Brain pericyte (primary cell): ENCODE measurements around the gene TMEM61.

Experiments
- DNase-seq: peaks from one replicate; pipeline ENCODE4 v3.0.0-alpha.2; 2012; ENCODE audit warnings: low read depth, low spot score

The TMEM61 gene

DNA sequence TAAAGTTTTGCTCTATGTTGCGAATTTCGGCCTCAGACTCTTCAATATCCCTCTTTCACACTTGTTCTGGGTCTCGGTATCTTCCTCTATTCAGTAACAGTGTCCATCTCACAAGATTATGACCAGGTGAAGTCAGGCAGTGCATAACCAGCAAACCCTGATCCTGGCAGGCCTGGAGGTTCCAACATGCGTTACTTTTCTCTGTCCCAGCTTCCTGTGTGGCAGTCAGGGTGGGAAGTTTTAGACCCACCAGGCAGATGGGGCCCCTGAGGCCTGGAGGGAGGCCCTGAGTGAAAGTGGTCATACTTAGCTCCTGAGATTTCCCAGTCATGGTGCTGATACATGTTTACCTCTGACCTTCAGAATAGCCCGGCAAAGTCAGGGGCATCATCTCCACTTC lies 5.1 kb downstream of the TMEM61 start:
- no peak for DNase-seq

GRCh38 chr1:54986025-54986424 lies 5.6 kb downstream of the TMEM61 start:
- no peak for DNase-seq

GRCh38 chr1:54986533-54986932 lies 6.1 kb downstream of the TMEM61 start:
- DNase-seq = no peak

- DNase-seq = no peak
Observed at GRCh38 chr1:54987427-54987826, 7.0 kb downstream of the TMEM61 start.

DNA sequence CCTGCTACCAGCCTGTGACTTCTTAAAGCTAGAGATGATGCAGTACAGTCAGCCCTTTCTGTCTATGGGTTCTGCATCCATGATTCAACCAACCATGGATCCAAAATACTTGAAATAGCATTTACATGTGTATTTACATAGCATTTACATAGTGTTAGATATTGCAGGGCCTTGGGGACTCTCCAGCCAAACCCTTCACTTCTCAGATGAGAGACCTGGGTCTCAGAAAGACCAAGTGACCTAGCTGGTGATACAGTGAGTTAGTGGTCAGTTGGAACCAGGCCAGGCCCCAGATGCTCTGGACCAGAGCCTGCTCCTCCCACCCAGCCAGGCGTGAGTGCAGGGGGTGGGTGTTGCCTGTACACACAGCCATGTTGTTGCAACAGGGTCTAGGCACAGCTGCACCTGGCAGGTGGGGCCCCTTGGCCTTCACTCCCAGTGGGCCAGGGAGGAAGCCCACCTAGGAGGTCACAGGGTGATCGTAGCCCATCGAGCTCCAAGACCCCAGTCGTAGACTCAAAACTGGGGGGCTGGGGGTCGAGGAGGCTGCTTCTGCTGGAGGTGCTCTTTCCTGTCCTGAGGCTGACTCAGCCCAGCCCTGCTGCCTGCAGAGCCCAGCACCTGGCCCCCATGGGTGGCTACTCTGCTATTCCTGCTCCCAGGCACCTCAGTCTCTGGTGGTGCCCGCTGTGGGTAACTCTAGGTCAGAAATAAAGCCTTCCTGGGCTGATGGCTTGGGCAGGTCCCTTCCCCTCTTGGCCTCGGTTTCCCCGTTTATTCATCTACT lies 7.7 kb downstream of the TMEM61 start:
- DNase-seq = no peak

DNA sequence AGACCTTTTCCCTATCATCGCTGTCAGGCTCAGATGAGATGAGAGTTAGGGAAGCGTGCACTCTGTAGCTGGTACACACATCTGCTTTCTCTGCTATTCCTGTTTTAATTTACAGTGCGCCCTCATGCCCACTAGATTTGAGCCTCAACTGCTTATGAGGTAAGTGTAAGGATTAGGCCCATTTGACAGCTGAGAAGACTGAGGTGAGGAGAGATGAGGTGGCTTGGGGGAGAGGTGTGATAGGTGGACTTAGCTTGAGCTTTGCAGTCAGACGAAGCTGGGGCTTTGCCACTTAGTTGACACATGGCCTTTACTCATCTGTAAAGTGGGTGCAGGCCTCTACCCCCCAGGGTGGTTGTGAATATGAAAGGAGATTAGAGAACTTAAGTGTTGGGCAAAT lies 8.5 kb downstream of the TMEM61 start:
- DNase-seq = no peak

- no peak for DNase-seq
Observed at GRCh38 chr1:54989473-54989872, 9.0 kb downstream of the TMEM61 start.

DNA sequence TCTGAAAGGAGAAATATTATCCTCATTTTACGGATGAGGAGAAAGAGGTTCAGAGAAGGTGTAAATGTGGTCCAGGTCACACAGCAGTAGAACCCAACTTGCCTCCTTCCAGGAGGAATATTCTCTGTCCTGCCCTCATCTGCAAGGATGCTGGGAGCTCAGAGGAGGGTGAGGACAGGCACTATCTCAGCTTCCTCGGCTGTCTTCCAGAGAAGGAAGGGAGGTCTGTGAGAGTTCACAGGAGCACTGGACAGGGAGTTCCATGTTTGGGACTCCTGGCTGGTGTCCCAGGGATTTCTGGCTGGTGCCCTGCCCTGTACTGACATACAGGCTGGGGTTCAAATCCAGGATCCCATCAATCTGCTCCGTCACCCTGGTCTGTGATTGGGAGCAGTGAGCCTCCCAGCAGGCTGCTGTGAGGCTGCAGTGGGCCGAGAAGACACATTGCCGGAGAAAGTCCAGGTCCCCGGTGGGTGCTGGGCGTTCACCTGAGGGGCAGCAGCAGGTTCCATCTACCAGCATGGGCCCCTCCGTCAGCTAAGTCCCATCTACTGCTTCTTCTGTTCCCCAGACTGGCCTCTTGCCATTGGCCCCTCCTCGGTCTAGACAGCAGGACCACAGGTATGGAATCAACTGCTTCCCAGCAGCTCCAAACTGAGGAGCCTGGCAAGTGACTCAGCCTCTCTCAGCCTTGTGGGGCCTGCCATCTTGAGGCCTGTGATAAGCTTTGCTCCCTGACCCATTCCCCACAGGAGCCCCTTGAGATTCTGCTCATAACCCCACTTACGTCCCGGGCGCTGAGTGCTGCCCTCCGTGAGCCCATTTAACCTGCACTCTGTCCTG lies 9.8 kb downstream of the TMEM61 start:
- no peak for DNase-seq

- DNase-seq = no peak
Observed at GRCh38 chr1:54990916-54991315, 10.5 kb downstream of the TMEM61 start.

DNA sequence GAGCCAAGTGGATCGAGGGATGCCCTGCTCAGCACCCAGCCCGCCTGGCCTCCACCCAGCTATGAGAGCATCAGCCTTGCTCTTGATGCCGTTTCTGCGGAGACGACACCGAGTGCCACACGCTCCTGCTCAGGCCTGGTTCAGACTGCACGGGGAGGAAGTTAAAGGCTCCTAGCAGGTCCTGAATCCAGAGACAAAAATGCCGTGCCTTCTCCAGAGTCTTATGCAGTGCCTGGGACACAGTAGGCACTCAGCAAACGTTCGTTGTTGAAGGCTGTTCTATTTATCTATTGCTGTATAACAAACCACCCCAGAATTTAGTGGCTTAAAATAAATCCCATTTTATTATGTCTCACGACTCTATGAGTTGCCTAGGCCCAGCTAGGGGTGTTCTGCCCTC lies 11.5 kb downstream of the TMEM61 start:
- no peak for DNase-seq

GRCh38 chr1:54993140-54993539 lies 12.7 kb downstream of the TMEM61 start:
- DNase-seq = no peak

- DNase-seq = no peak
Observed at GRCh38 chr1:54994355-54994990, 14.0 kb downstream of the TMEM61 start.

DNA sequence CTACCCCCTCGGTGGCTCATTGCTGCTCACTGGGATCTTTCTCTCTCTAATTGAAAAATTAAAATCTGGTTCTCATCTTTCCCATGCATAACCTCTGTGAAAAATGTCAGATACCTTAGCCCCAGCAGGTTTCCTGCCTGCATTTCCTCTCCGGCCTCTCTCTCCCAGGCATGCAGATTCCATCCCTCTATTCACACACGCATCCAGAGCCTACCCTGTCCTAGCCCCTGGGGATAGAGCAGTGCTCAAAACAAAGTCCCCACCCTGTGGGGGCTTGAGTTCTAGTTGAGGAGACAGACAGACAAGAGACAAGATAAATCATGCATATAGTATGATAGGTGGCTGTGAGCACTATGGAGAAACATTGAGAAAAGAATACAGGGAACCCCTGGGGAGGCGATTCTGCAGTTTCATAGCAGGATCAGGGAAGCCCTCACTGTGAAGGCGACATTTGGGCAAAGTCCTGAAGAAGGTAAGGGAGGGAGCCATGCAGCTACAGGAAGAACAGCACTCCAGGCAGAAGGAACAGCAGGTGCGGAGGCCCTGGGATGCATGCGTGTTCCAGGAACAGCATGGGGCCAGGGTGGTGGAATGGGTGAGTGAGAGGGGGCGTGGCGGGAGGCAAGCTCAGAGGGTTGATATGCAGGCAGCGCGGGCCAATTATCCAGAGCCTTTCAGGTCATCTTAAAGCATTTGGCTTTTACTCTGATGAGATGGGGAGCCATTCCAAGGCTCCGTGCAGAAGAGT lies 14.8 kb downstream of the TMEM61 start:
- no peak for DNase-seq

- no peak for DNase-seq
Observed at GRCh38 chr1:54995835-54996234, 15.4 kb downstream of the TMEM61 start.

- no peak for DNase-seq
Observed at GRCh38 chr1:54996359-54996868, 16.0 kb downstream of the TMEM61 start.

- no peak for DNase-seq
Observed at GRCh38 chr1:54996869-54997710, 16.7 kb downstream of the TMEM61 start.

GRCh38 chr1:54997711-54997986 lies 17.2 kb downstream of the TMEM61 start:
- no peak for DNase-seq

GRCh38 chr1:54998100-54998499 lies 17.7 kb downstream of the TMEM61 start:
- DNase-seq = no peak

DNA sequence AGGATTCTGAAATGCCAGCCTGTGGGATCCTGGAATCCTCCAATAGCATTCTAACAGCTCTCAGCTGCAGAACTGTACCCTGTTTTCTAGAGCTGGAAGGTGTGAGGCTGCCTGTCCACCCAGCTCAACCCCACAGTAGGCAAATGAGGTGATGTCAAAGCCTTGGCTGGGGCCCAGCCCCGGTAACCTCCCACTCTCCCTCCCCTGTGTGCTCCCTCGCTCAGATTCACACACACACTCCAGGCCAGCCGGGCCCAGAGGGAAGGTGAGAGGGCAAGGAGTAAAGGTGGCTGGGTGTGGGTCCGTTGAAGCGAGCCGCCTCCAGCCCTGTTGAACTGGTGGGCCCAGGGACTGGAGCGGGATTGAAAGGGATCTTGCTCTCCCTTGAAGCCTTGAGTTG lies 18.2 kb downstream of the TMEM61 start, which contains the start of gene BSND:
Gene BSND, plus strand, starts transcription at position 257 of the 400 bp plus-strand sequence. CDS start 254 bp downstream, outside the sequence.
- no peak for DNase-seq
